Activated CD4-positive, alpha-beta T cell treated with anti-CD3 and anti-CD28 coated beads, Interleukin-2, amount 10 ng/mL, durations not matched to agents 7 days and 5 days (primary cell): ENCODE data around the gene CYP24A1. TPM values are rescaled to one million over a fixed set of nuclear protein-coding genes. Genes with fewer than 3 reads are reported as not detected.

Source experiments
- CTCF ChIA-PET: fragments of 350-600 bp; sonication (Branson Sonifier 250); formaldehyde crosslinking; loops from one replicate; lab custom pipeline; 2021; ENCODE audit warnings: antibody characterized with exemption; lab: Charles Lee
- POLR2A ChIA-PET: fragments of 350-600 bp; sonication (Branson Sonifier 250); formaldehyde crosslinking; loops from one replicate; lab custom pipeline; 2021; ENCODE audit warnings: antibody characterized with exemption; lab: Charles Lee
- DNase-seq: peaks from one replicate; pipeline ENCODE4 v3.0.0-alpha.2; 2020
- H3K27ac Mint-ChIP-seq: one replicate; pipeline ENCODE4 v1.8.0; 2021; ENCODE audit warnings: mild to moderate bottlenecking, moderate library complexity, mixed read lengths
- H3K27me3 Mint-ChIP-seq: one replicate; pipeline ENCODE4 v1.8.0; 2021; ENCODE audit warnings: mixed read lengths
- H3K36me3 Mint-ChIP-seq: one replicate; pipeline ENCODE4 v1.8.0; 2021; ENCODE audit warnings: low read depth, mixed read lengths
- H3K4me1 Mint-ChIP-seq: one replicate; pipeline ENCODE4 v1.8.0; 2021; ENCODE audit warnings: mixed read lengths
- H3K4me3 Mint-ChIP-seq: one replicate; pipeline ENCODE4 v1.8.0; 2021; ENCODE audit warnings: mild to moderate bottlenecking, moderate library complexity, mixed read lengths
- H3K9me3 Mint-ChIP-seq: one replicate; pipeline ENCODE4 v1.8.0; 2021; ENCODE audit warnings: mixed read lengths
- total RNA-seq, 2 experiments: library from RNA; stranded (reverse); gene quantifications; one replicate each; pipeline ENCODE4 v1.2.3, GENCODE V29; 2021

Gene CYP24A1
- total RNA-seq, 2 experiments from 2014 or later, result not detected

GRCh38 chr20:54179946-54180345 lies 6.2 kb upstream of the CYP24A1 start:
- CTCF ChIA-PET, result no interaction called here
- no peak for DNase-seq
- Mint-ChIP-seq H3K27ac (no peak overlapping the region), H3K4me3 (no peak overlapping the region), H3K4me1 (peaks cover 1% of the 10 kb centered on the region), H3K36me3 (no peaks in the 10 kb centered on the region), H3K27me3 (peaks cover 49% of the 10 kb centered on the region), H3K9me3 (no peaks in the 10 kb centered on the region)
- POLR2A ChIA-PET, result no interaction called here

GRCh38 chr20:54178256-54178655 lies 4.5 kb upstream of the CYP24A1 start:
- H3K27me3 Mint-ChIP-seq, result peaks cover 56% of the 10 kb centered on the region
- POLR2A ChIA-PET, result no interaction called here
- H3K4me3 Mint-ChIP-seq, result no peak overlapping the region
- no peaks in the 10 kb centered on the region for H3K9me3 Mint-ChIP-seq
- no peak for DNase-seq
- CTCF ChIA-PET, result no interaction called here
- H3K4me1 Mint-ChIP-seq, result peaks cover 14% of the 10 kb centered on the region
- H3K36me3 Mint-ChIP-seq, result no peaks in the 10 kb centered on the region
- no peak overlapping the region for H3K27ac Mint-ChIP-seq

- ChIA-PET CTCF (no interaction called here), POLR2A (no interaction called here)
- Mint-ChIP-seq H3K4me3 (no peak overlapping the region), H3K36me3 (no peaks in the 10 kb centered on the region), H3K9me3 (no peaks in the 10 kb centered on the region), H3K27me3 (peaks cover 58% of the 10 kb centered on the region), H3K27ac (no peak overlapping the region), H3K4me1 (peaks cover 23% of the 10 kb centered on the region)
- no peak for DNase-seq
Measured at GRCh38 chr20:54177378-54177777, 3.6 kb upstream of the CYP24A1 start.

GRCh38 chr20:54176610-54177009 lies 2.8 kb upstream of the CYP24A1 start:
- no peak overlapping the region for H3K27ac Mint-ChIP-seq
- no peak for DNase-seq
- peaks cover 65% of the 10 kb centered on the region for H3K27me3 Mint-ChIP-seq
- POLR2A ChIA-PET, result no interaction called here
- no peak overlapping the region for H3K4me3 Mint-ChIP-seq
- CTCF ChIA-PET, result no interaction called here
- H3K36me3 Mint-ChIP-seq, result no peaks in the 10 kb centered on the region
- H3K4me1 Mint-ChIP-seq, result peaks cover 23% of the 10 kb centered on the region
- H3K9me3 Mint-ChIP-seq, result no peaks in the 10 kb centered on the region

GRCh38 chr20:54174457-54175175 lies 830 bp upstream of the CYP24A1 start:
- ChIA-PET CTCF (interaction anchor here (0.7 kb wide), 1 partner anchor 33 kb away, joined by 3 read pairs; the partner anchor contains the start of gene PFDN4), POLR2A (no interaction called here)
- Mint-ChIP-seq H3K27me3 (peaks cover 71% of the 10 kb centered on the region), H3K4me3 (peak overlapping the region; percentile 38), H3K9me3 (no peaks in the 10 kb centered on the region), H3K36me3 (no peaks in the 10 kb centered on the region), H3K27ac (no peak overlapping the region), H3K4me1 (peaks cover 23% of the 10 kb centered on the region)
- no peak for DNase-seq

- no peaks in the 10 kb centered on the region for H3K36me3 Mint-ChIP-seq
- ChIA-PET CTCF (no interaction called here), POLR2A (no interaction called here)
- H3K27me3 Mint-ChIP-seq, result peaks cover 77% of the 10 kb centered on the region
- no peak for DNase-seq
- no peaks in the 10 kb centered on the region for H3K9me3 Mint-ChIP-seq
- no peak overlapping the region for H3K27ac Mint-ChIP-seq
- peak overlapping the region; percentile 25 for H3K4me3 Mint-ChIP-seq
- peaks cover 23% of the 10 kb centered on the region for H3K4me1 Mint-ChIP-seq
Measured at GRCh38 chr20:54172856-54173652, 732 bp downstream of the CYP24A1 start.

GRCh38 chr20:54172532-54172855 lies 1.3 kb downstream of the CYP24A1 start:
- DNase-seq, result no peak
- Mint-ChIP-seq H3K4me1 (peaks cover 23% of the 10 kb centered on the region), H3K27me3 (peaks cover 80% of the 10 kb centered on the region), H3K27ac (no peak overlapping the region), H3K4me3 (no peak overlapping the region), H3K36me3 (no peaks in the 10 kb centered on the region), H3K9me3 (no peaks in the 10 kb centered on the region)
- ChIA-PET POLR2A (no interaction called here), CTCF (no interaction called here)

- Mint-ChIP-seq H3K27me3 (peaks cover 81% of the 10 kb centered on the region), H3K36me3 (no peaks in the 10 kb centered on the region), H3K27ac (no peak overlapping the region), H3K4me1 (peaks cover 23% of the 10 kb centered on the region), H3K4me3 (no peak overlapping the region), H3K9me3 (no peaks in the 10 kb centered on the region)
- ChIA-PET POLR2A (no interaction called here), CTCF (no interaction called here)
- DNase-seq, result no peak
Measured at GRCh38 chr20:54170963-54171362, 2.8 kb downstream of the CYP24A1 start.

- DNase-seq, result no peak
- Mint-ChIP-seq H3K4me3 (no peak overlapping the region), H3K9me3 (no peaks in the 10 kb centered on the region), H3K27me3 (peaks cover 75% of the 10 kb centered on the region), H3K27ac (no peak overlapping the region), H3K36me3 (no peaks in the 10 kb centered on the region), H3K4me1 (peaks cover 23% of the 10 kb centered on the region)
- POLR2A ChIA-PET, result no interaction called here
- CTCF ChIA-PET, result no interaction called here
Measured at GRCh38 chr20:54170026-54170471, 3.7 kb downstream of the CYP24A1 start.

GRCh38 chr20:54168961-54169862 lies 4.6 kb downstream of the CYP24A1 start:
- CTCF ChIA-PET, result no interaction called here
- peaks cover 15% of the 10 kb centered on the region for H3K4me1 Mint-ChIP-seq
- DNase-seq, result no peak
- peaks cover 67% of the 10 kb centered on the region for H3K27me3 Mint-ChIP-seq
- no peak overlapping the region for H3K27ac Mint-ChIP-seq
- H3K4me3 Mint-ChIP-seq, result no peak overlapping the region
- POLR2A ChIA-PET, result no interaction called here
- no peaks in the 10 kb centered on the region for H3K36me3 Mint-ChIP-seq
- no peaks in the 10 kb centered on the region for H3K9me3 Mint-ChIP-seq

- Mint-ChIP-seq H3K9me3 (no peaks in the 10 kb centered on the region), H3K36me3 (no peaks in the 10 kb centered on the region), H3K4me1 (peaks cover 8% of the 10 kb centered on the region), H3K4me3 (no peak overlapping the region), H3K27me3 (peaks cover 63% of the 10 kb centered on the region), H3K27ac (no peak overlapping the region)
- no peak for DNase-seq
- POLR2A ChIA-PET, result no interaction called here
- CTCF ChIA-PET, result no interaction called here
Measured at GRCh38 chr20:54167909-54168872, 5.6 kb downstream of the CYP24A1 start.
